Embryonic facial prominence (tissue), 1 donor: ENCODE data around the gene NUP85.
"Not testable (repeated sequence)": the region's sequence is repeated elsewhere in the genome, so short reads cannot be mapped to it uniquely, and the experiment has no call there.

ENCODE experiments used
- DNase-seq: peaks from one replicate; pipeline ENCODE4 v3.0.0-alpha.2; 2016; ENCODE audit errors: extremely low spot score

The NUP85 gene, protein sequence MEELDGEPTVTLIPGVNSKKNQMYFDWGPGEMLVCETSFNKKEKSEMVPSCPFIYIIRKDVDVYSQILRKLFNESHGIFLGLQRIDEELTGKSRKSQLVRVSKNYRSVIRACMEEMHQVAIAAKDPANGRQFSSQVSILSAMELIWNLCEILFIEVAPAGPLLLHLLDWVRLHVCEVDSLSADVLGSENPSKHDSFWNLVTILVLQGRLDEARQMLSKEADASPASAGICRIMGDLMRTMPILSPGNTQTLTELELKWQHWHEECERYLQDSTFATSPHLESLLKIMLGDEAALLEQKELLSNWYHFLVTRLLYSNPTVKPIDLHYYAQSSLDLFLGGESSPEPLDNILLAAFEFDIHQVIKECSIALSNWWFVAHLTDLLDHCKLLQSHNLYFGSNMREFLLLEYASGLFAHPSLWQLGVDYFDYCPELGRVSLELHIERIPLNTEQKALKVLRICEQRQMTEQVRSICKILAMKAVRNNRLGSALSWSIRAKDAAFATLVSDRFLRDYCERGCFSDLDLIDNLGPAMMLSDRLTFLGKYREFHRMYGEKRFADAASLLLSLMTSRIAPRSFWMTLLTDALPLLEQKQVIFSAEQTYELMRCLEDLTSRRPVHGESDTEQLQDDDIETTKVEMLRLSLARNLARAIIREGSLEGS

DNA sequence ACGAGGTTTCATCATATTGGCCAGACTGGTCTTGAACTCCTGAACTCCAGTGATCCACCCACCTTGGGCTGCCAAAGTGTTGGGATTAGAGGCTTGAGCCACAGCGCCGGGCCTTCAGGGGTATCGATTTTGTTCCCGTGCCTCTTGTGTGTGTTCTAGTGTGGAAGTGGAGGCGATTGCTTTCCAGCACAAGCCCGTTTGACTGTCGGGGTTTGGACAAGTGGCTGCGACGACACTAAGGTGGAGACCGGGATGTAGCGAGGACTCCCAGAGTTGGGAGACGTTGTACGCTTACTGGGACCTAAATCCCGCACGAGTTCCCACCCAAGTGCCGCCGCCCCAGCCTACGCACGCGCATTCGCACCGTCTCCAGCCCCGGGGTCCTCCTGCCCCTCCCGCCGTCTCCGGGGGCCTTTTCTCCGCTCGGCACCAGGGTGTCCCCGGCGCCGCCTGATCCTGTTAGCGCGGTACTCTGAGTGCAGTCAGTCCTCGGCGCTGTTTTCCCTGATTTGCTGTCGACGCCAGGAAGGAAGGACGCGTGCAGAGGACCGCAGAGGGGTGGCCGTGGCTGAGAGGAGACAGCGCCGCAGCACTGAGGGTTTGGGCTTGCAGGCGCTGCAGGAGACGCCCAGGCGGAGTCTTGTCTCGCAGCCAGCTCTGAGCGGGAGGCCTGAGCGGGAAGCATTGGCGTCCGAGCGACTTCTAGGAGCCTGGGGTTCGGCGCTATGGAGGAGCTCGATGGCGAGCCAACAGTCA, at the start of gene NUP85:
Gene NUP85, plus strand, starts transcription at position 643 of the 756 bp plus-strand sequence. Its CDS starts 83 bp downstream, at position 726.
- DNase-seq, result peak; percentile 88

DNA sequence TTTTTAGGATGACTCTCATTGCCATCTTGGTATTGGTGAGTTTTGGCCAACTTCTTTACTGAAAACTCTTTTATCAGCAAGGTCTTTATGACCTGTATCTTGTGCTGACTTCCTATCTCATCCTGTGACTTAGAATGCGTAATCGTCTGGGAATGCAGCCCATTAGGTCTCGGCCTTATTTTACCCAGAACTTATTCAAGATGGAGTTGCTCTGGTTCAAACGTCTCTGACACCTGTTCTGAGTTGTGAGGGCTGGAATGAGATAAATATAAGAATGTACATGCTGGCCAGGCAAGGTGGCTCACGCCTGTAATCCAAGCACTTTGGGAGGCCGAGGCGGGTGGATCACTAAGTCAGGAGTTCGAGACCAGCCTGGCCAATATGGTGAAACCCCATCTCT, 47.0 kb upstream of the NUP85 start:
- not testable (repeated sequence) for DNase-seq

- no peak for DNase-seq
Observed at GRCh38 chr17:75159196-75160031, 46.1 kb upstream of the NUP85 start.

DNA sequence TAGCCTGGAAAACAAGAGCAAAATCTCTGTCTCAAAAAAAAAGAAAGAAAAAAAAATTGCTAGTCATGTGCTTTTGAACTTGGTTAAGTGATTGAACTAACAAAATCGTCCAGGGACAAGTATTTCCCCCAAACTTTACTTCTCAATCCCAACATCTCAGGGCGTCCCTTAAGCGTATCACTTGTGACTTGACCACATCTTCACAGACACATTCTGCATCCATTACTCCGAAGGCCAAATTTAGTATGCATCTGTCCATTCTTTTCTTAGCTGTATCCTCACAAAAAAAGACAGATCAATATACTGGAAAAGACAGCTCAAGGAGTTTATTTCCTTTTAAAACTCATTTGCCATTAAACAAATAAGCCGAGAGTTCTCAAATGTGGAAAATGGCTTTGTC, 45.3 kb upstream of the NUP85 start:
- no peak for DNase-seq

GRCh38 chr17:75163074-75163473, 42.4 kb upstream of the NUP85 start:
- no peak for DNase-seq

GRCh38 chr17:75164606-75165005, 40.9 kb upstream of the NUP85 start:
- not testable (repeated sequence) for DNase-seq

DNA sequence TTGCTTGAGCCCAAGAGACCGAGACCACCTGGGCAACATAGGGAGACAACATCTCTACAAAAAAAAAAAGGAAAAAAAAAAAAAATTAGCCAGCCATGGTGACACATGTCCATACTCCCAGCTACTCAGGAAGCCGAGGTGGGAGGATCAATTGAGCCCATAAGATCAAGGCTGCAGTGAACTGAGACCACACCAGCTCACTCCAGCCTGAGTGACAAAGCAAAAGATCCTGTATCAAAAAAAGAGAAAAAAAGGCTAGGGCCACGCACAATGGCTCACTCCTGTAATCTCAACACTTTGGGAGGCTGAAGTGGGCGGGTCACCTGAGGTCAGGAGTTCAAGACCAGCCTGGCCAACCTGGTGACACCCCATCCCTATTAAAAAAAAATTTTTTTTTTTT, 36.5 kb upstream of the NUP85 start:
- DNase-seq, result no peak

GRCh38 chr17:75173526-75173925, 32.0 kb upstream of the NUP85 start:
- DNase-seq, result no peak

- no peak for DNase-seq
Observed at GRCh38 chr17:75174996-75175395, 30.5 kb upstream of the NUP85 start.

- DNase-seq, result no peak
Observed at GRCh38 chr17:75176625-75177024, 28.9 kb upstream of the NUP85 start.

GRCh38 chr17:75178453-75178852, 27.0 kb upstream of the NUP85 start:
- DNase-seq, result no peak

DNA sequence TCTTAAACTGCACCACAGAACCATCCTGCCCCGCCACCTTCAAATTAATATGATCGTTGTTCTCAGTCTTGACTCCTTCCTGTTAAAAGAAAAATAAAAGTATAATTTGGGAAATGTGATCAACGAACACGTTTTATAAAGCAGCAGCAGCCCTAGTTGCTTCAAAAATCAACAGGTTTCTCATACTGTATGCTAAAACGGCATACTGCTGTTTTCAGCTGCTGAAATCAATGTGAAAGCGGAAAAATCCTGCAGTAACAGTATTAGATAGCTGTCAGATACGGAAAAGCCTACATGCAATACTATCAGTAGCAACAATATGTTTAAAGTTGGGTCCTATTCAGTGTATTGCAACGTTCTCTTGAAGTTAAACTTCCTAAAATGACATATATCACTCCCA, 24.4 kb upstream of the NUP85 start:
- DNase-seq, result no peak

- no peak for DNase-seq
Observed at GRCh38 chr17:75181608-75182318, 23.7 kb upstream of the NUP85 start.

- DNase-seq, result no peak
Observed at GRCh38 chr17:75182319-75182568, 23.2 kb upstream of the NUP85 start.

DNA sequence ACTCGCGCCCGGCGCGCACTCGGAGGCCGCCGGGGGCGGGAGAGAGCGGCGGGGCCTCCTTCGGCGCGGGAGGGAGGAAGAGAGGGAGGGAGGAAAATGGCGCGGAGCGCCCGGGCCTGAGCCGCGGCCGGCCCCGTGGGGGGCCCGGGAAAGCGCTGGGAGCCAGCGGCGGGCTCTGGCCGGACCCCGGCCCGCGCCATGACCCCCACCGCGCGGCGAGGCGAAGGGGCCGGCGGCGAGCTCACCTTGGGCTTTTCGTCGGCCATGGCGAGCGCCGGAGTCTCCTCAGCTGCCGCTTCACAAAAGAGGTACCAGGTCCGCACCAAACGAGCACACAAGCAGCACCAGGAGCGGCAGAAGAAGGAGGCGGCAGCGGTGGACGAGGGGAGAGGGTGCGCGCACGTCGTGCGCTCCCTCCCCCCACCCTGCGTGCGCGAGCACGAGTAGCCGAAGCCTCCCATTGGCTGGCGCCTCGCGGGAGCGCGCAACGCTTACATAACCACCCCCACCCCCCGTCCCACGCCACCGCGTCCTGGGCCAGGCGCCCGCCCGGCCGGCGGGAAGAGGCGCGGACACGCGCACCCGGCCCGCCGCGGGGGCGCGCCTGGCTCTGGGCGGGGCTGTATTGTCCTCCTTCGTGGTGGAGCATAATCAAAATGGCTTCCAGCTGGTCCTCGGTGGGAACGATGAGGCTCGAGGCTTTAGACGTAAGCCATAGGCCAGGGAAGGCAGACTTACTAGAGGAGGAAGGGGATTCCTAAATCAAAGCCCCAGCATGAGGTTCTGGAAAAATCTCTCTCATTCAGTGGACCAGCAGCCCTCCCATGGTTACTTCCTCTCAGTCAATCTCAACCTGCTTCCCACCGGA, 22.7 kb upstream of the NUP85 start, which contains the start of gene SUMO2:
Gene SUMO2, minus strand, starts transcription at position 391 of the 868 bp plus-strand sequence. Its CDS starts 125 bp downstream, at position 266.
- DNase-seq, result peak; percentile 83

- no peak for DNase-seq
Observed at GRCh38 chr17:75183999-75184884, 21.2 kb upstream of the NUP85 start.

GRCh38 chr17:75188614-75189013, 16.9 kb upstream of the NUP85 start:
- no peak for DNase-seq

- DNase-seq, result no peak
Observed at GRCh38 chr17:75191584-75191983, 13.9 kb upstream of the NUP85 start.

DNA sequence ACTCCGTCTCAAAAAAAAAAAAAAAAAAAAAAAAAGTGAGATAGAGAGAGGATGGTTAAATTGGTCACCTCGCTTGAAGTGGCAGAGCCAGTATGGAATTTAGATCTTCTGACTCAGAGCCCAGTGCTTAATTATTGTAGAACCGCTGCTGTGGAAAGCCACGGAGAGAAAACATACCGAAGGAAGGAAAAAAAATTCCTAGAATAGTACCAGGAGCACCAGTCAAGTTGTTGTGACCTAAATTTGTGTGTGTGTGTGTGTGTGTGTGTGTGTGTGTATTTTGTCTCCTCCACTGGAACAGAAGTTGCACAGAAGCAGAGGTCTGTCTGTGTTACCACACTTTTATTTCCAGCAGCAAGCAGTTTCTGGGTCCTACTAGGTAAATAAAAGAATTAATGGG, 10.6 kb upstream of the NUP85 start:
- DNase-seq, result no peak
